Measurements from ENCODE around the gene CASD1. TPM values are rescaled to one million over a fixed set of nuclear protein-coding genes. Genes with fewer than 3 reads are reported as not detected.
A peak's percentile ranks its signal among the peaks of the same experiment; 100 is the strongest.

Gene CASD1
- total RNA-seq, 8 experiments from 2014 or later: 10.0 to 49.5 (median 30.4) TPM

DNA sequence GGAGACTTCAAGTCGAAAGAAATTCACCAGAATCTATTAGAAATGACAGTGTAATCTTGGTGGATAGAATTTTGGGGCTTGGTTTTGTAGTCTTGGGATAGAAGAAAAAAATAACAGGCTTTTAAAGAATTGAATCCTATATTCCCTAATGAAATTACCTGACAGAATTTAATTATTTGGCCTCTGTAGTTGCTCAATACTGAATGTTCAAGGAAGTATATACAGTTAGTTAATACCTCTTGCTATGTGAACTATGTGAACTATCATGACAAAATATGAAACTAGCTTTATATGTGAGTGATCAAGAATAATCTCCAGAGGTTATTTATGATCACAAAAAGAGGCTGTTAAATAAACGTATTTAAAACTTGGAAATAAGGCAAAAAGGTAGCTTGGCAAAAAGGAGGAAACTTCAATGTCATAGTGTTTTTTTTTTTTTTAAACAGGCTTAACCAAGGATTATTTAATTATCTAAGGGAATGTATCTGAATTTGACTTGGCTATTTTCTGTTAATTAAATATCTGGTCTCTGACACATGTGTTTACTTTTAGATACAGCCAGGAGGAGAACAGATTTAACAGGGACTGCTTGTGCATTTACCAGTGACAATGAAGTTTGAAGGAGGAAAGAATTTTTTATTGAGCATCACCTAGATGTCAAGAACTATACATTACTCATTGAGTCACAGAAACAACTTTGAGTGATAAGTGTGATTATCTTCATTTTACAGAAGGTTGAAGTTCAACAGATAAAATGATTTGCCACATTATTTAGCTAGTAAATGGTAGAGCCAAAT lies 11.5 kb upstream of the CASD1 start:
- Histone ChIP-seq H3K27ac (no peak overlapping the region), H3K4me3 (no peak overlapping the region), H3K4me1 (replicated peaks in 1 of 2) (no peaks in the 10 kb centered on the region)
- in situ Hi-C loops (cut with MboI; ENCODE audit: low pct_unique_long_range_greater_than_20kb in 2 of 9, low sequenced_read_pairs in 9 of 9, unreplicated experiment in 9 of 9): no loop called here
- no peak for ATAC-seq (replicated peaks in 6 of 8)
- 0 to 88% (median 80%) methylated on average over 1 to 2 of the region's 2 CpGs; no CpG with 5 or more reads in 1 of the 10 experiments for WGBS, 10 experiments

DNA sequence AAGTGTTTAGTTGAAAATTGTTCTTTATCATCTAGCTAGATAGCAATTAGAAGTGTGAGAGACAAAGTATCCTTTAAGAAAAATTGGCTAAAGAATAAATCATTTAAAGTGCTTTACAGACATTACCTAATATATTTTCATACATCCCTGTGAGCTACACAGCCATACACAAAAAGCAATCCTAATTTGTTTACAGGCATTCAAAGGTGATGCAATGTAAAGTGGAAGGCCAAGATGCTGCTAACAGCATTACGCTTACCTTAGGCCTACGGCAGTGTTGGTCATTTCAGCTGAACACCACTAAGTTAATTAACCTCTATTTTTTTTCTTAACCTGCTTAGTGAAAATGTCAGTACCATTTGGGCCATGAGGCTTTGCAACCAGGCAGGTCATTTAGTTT lies 10.7 kb upstream of the CASD1 start:
- no peaks in the 10 kb centered on the region for H3K4me1 ChIP-seq (replicated peaks in 1 of 2)
- peak in 3 of 8 experiments; percentile 52 to 95 (median 74) for ATAC-seq (replicated peaks in 6 of 8)
- in situ Hi-C loops (cut with MboI; ENCODE audit: low pct_unique_long_range_greater_than_20kb in 2 of 9, low sequenced_read_pairs in 9 of 9, unreplicated experiment in 9 of 9): no loop called here
- no peak overlapping the region for H3K4me3 ChIP-seq
- 50 to 93% (median 69%) methylated on average over 1 to 2 of the region's 2 CpGs; no CpG with 5 or more reads in 5 of the 10 experiments for WGBS, 10 experiments
- no peak overlapping the region for H3K27ac ChIP-seq

DNA sequence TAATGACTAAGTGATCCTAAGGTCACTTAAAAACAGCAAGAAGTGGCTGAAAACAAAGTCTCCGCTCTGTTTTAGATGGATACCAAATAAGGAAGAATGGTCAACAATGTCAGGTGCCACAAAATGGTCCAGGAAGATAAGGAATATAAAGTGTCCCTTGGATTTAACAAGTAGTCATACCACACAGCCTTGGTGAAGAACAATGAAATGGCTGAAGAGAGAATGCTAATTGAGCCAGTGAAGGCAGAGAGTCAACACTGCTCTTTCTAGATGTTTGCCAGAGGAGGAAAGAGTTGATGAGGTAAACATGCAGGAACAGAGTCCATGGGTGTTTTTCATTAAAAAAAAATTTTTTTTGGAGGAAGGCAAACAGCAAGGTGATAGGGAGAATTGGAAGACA lies 2.1 kb upstream of the CASD1 start:
- no peak for ATAC-seq (replicated peaks in 6 of 8)
- 100% methylated on average over 1 of the region's 1 CpG; no CpG with 5 or more reads in 6 of the 10 experiments for WGBS, 10 experiments

DNA sequence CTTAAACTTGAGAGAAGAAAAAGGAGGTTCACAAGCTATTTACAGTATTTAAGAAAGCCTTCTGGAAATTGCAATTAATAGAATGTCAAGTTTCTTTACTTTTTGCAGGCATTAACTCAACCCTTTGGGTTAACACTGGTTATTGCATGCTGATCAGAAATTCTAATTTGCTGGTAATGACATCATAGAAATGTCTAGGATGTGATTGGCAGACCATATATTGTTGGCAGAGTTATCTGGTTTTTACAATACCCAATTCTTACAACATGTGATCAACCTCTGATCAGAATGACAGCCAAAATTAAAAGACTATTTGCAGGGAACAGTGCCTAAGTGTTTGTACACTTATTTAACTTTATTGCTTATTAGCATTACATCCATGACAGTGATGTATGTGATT lies 1.6 kb upstream of the CASD1 start:
- Histone ChIP-seq H3K27ac (no peak overlapping the region), H3K4me1 (replicated peaks in 1 of 2) (peaks cover 13 to 17% of the 10 kb centered on the region in 2 donors), H3K4me3 (no peak overlapping the region)
- in situ Hi-C loops (cut with MboI; ENCODE audit: low pct_unique_long_range_greater_than_20kb in 2 of 9, low sequenced_read_pairs in 9 of 9, unreplicated experiment in 9 of 9): no loop called here
- no peak for ATAC-seq (replicated peaks in 6 of 8)

More for the DNA sequence above, 2.1 kb upstream of the CASD1 start:
- Histone ChIP-seq H3K4me3 (no peak overlapping the region), H3K4me1 (replicated peaks in 1 of 2) (peaks cover 8 to 12% of the 10 kb centered on the region in 2 donors), H3K27ac (no peak overlapping the region)
- in situ Hi-C loops (cut with MboI; ENCODE audit: low pct_unique_long_range_greater_than_20kb in 2 of 9, low sequenced_read_pairs in 9 of 9, unreplicated experiment in 9 of 9): no loop called here

DNA sequence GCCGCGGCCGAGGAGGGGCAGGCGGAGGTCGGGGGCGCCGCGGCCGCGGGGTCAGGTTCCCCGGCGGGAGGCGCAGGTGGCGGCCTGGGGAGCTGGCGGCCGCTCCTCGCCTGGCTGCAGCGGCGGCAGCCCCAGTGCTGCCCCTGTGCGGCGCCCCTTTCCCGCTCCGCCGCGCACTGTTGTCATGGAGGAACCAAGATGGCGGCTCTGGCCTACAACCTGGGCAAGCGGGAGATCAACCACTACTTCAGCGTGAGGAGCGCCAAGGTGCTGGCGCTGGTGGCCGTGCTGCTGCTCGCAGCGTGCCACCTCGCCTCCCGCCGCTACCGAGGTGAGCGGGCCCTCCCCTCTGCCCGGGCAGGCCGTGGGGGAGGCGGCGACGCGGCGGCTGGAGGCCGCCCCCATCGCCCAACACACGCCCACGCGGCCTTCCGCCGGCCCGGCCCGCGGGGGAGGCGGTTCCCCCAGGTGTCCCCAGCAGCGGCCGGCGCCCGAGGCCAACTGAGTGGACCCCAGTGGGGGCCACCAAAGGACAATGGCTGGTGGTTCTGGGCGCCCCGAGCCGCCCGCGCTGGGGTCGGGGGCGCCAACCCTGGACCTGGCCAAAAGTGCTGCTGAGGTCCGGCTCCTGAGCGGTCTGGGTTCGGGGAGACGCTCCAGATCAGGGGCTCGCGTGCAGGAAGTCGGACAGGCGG lies 425 bp downstream of the CASD1 start:
- ATAC-seq (replicated peaks in 6 of 8): peak; percentile 80 to 90 (median 86)
- peak overlapping the region; percentile 49 to 76 (median 53) for H3K4me3 ChIP-seq
- in situ Hi-C loops (cut with MboI; ENCODE audit: low pct_unique_long_range_greater_than_20kb in 2 of 9, low sequenced_read_pairs in 9 of 9, unreplicated experiment in 9 of 9): no loop called here
- peaks cover 22 to 33% of the 10 kb centered on the region in 2 donors for H3K4me1 ChIP-seq (replicated peaks in 1 of 2)
- peak overlapping the region; percentile 97 to 99 for H3K27ac ChIP-seq
- 0 to 5% (median 2%) methylated on average over 4 to 9 of the region's 75 CpGs; no CpG with 5 or more reads in 6 of the 10 experiments for WGBS, 10 experiments

DNA sequence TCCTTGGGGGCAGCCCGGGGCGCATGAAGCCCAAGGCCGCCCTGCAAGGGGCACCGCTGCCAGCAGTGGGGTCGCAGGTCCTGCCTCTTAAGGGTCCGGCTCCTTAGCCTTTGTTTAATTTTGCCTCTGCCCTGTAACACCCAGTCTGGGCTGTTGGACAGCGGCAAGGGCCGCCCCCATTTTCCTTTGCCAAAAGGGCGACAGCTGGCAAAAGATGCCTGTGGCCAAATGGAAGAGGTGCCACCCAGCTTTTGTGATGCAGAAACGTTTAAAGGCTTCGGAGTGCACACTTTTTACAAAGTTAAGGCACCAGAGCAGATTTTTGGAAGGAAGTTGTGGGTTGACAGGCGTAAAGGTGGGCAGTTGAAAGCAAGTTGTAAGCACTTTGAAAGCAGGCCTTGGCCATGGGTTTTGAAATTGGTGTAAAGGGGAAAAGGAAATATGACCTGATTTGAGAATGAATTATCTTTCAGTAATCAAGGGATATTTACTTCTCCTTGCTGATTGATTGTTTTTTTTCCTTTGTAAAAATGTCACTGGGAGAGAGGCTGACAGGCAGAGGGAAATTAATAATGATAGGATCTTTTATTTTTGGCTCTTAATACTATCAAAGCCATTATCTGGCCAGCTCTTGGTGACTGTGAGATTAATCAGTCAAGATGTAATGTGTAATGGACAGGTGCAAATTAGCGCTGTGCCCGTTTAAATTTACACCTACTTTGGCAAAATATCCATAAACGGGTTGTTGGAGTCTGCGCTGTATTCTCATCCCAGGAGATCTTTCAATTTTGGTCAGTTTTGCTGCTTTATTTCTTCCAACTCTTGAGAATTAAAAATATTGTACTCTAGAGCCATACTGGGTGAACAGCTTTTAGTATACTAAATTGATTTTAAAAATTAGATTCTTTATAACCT lies 1.2 kb downstream of the CASD1 start:
- 7 to 49% (median 22%) methylated on average over 3 to 13 of the region's 16 CpGs; no CpG with 5 or more reads in 3 of the 10 experiments for WGBS, 10 experiments
- H3K4me3 ChIP-seq: peak overlapping the region; percentile 49 to 76 (median 53)
- peak in 3 of 8 experiments; percentile 15 to 48 (median 19) for ATAC-seq (replicated peaks in 6 of 8)
- in situ Hi-C loops (cut with MboI; ENCODE audit: low pct_unique_long_range_greater_than_20kb in 2 of 9, low sequenced_read_pairs in 9 of 9, unreplicated experiment in 9 of 9): no loop called here
- peaks cover 22 to 38% of the 10 kb centered on the region in 2 donors for H3K4me1 ChIP-seq (replicated peaks in 1 of 2)
- H3K27ac ChIP-seq: peak overlapping the region; percentile 97 to 99

DNA sequence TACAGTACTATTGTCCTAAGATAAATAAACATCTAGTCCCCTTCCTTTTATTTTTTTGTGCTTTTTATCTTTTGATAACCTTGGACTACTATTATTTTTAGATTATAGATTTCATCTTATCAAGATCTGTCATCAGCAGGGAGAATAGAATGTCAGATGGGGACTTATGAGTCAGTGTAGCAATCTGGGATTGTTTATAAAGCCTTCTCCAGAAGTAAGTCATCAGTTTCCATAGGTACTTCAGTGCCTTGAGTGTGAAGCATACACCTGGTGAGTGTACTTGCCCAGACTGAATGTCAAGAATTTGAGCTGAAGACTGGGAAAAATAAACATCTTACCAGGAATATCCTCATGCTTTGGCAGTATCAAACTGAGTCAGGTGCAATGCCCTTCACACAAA lies 2.1 kb downstream of the CASD1 start:
- H3K27ac ChIP-seq: peak overlapping the region in 1 of 2 donors; percentile 24
- in situ Hi-C loops (cut with MboI; ENCODE audit: low pct_unique_long_range_greater_than_20kb in 2 of 9, low sequenced_read_pairs in 9 of 9, unreplicated experiment in 9 of 9): no loop called here
- peak overlapping the region in 4 of 5 donors; percentile 2 to 76 (median 28) for H3K4me3 ChIP-seq
- H3K4me1 ChIP-seq (replicated peaks in 1 of 2): peaks cover 22 to 38% of the 10 kb centered on the region in 2 donors
- ATAC-seq (replicated peaks in 6 of 8): no peak

DNA sequence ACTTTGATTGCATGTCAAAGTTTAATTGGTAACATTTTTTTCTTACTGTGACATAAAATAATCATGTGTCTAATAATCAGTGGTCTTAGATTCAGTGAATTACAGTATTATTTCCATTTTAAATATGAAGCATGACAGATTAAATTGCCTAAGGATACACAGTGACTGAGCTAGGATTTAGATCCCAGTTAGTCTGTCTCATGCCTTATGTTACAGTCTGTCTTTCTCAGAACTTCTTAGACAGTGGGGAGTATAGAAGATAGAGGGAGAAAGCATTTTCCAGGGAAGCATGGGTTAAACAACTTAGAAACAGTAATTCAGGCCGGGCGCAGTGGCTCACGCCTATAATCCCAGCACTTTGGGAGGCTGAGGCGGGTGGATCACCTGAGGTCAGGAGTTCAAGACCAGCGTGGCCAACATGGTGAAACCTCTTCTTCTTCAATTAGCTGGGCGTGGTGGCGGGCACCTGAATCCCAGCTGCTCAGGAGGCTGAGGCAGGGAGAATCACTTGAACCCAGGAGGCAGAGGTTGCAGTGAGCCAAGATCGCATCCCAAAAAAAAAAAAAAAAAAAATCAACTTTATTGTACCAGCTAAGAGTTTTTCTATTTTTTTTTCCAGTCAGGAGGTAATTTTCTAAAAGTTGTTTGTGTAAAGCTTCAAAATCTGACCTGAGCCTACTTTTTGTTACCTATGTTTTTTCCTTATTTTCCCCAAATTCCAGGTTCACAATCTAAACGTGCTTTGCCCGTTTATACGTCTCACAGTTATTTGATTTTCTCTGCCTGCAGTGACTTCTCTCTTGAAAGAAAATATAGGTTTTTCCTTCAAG lies 3.3 kb downstream of the CASD1 start:
- Histone ChIP-seq H3K27ac (no peak overlapping the region), H3K4me1 (replicated peaks in 1 of 2) (peaks cover 22 to 38% of the 10 kb centered on the region in 2 donors), H3K4me3 (no peak overlapping the region)
- in situ Hi-C loops (cut with MboI; ENCODE audit: low pct_unique_long_range_greater_than_20kb in 2 of 9, low sequenced_read_pairs in 9 of 9, unreplicated experiment in 9 of 9): no loop called here
- no peak for ATAC-seq (replicated peaks in 6 of 8)
- 59 to 97% (median 82%) methylated on average over 3 to 9 of the region's 11 CpGs; no CpG with 5 or more reads in 2 of the 10 experiments for WGBS, 10 experiments

DNA sequence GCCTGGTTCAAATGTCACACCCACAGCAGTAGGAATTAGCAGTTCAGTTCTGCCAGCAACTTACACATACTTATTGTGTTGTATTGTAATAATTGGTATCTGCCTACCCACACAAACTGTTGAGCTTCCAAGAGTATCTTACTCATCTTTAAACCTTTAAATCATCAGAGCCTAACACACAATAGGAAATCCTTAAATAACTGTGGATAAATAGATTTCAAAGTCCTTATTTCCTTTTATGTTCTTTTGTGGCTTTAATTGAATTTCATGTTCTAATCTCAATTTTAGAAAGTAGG lies 3.9 kb downstream of the CASD1 start:
- in situ Hi-C loops (cut with MboI; ENCODE audit: low pct_unique_long_range_greater_than_20kb in 2 of 9, low sequenced_read_pairs in 9 of 9, unreplicated experiment in 9 of 9): no loop called here
- no peak overlapping the region for H3K27ac ChIP-seq
- peaks cover 22 to 38% of the 10 kb centered on the region in 2 donors for H3K4me1 ChIP-seq (replicated peaks in 1 of 2)
- no peak overlapping the region for H3K4me3 ChIP-seq
- no peak for ATAC-seq (replicated peaks in 6 of 8)

DNA sequence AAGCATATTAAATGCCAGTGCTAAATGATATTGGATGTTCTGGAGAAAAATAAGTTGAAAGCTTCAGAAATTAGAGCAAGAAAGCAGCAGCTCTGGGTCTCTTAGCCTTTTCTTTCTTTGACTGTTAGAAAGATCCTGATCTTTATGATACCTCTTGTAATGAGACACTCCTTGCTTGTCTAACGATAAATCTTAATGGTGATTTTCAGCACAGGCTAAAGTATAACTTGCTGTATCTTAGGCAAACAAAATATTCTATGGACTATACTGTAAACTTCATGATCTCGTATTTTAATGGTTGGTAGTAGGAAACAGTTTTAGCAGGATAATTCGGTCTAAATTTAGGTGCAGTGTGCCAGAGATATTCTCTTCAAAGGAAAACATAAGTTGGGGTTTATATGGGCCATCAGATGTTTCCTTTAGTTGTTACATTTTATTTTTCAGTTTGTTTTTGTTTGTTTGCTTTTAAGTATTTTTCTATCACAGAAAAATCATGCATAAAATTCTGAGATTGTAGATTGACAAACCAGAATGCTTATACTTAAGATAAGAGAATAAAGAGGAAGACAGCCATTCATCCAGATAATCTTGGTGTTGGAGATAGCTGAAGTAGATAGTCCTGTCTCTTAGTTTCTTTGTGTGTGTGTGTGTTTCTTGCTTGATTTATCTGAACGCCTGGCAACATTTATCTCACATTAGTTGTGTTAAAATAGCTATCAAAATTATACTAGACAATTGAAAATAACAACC lies 4.7 kb downstream of the CASD1 start:
- no peak for ATAC-seq (replicated peaks in 6 of 8)

DNA sequence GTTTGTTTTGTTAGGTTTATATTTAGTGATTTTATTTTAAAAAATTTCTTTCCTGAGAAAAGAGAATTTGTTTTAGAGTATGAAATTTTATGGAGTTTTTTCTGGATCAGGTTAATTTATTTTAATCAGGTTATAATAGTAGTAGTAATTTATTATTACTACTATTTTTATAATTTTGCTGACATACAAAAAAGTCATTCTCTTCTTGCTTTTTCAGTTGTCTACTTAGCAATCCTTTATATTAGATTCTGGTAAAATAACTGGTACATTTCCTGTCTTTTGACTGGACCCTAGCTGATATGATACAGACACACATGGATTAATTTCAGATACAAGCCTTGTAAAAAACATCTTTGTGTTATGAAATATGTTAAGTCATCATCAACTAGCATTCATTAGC lies 5.3 kb downstream of the CASD1 start:
- in situ Hi-C loops (cut with MboI; ENCODE audit: low pct_unique_long_range_greater_than_20kb in 2 of 9, low sequenced_read_pairs in 9 of 9, unreplicated experiment in 9 of 9): no loop called here
- Histone ChIP-seq H3K4me1 (replicated peaks in 1 of 2) (peaks cover 22 to 35% of the 10 kb centered on the region in 2 donors), H3K27ac (no peak overlapping the region), H3K4me3 (no peak overlapping the region)
- ATAC-seq (replicated peaks in 6 of 8): no peak

More for the DNA sequence above, 4.7 kb downstream of the CASD1 start:
- WGBS, 10 experiments: 73 to 100% (median 84%) methylated on average over 2 to 4 of the region's 4 CpGs
- no peak overlapping the region for H3K4me3 ChIP-seq
- peaks cover 22 to 36% of the 10 kb centered on the region in 2 donors for H3K4me1 ChIP-seq (replicated peaks in 1 of 2)
- in situ Hi-C loops (cut with MboI; ENCODE audit: low pct_unique_long_range_greater_than_20kb in 2 of 9, low sequenced_read_pairs in 9 of 9, unreplicated experiment in 9 of 9): no loop called here
- H3K27ac ChIP-seq: no peak overlapping the region

DNA sequence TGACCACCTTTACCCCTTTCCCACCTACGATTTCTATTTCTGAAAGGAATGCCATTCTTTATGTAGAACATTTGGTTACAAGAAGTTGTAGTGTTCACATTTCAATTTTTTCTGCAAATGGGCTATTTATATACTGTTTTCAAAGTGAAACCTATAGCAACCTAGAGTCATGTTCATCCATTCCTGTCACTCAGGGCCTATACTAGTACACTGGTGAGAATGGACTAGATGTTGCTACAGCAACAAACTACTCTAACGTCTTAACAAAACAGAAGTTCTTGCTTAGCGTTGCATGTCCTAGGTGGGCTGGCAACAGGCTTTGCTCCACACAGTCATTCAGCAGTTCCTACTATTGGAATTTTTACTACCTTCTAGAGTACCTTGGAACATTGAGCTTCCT lies 16.3 kb downstream of the CASD1 start:
- ATAC-seq (replicated peaks in 6 of 8): peak in 1 of 8 experiments; percentile 100
- in situ Hi-C loops (cut with MboI; ENCODE audit: low pct_unique_long_range_greater_than_20kb in 2 of 9, low sequenced_read_pairs in 9 of 9, unreplicated experiment in 9 of 9): no loop called here
- no peak overlapping the region for H3K4me3 ChIP-seq
- no peak overlapping the region for H3K27ac ChIP-seq
- no peaks in the 10 kb centered on the region for H3K4me1 ChIP-seq (replicated peaks in 1 of 2)
- 67 to 100% (median 87%) methylated on average over 1 to 3 of the region's 3 CpGs; no CpG with 5 or more reads in 1 of the 10 experiments for WGBS, 10 experiments
